Endometrium (tissue), 2 donors: Measurements from ENCODE around the gene PSTPIP1.

Source experiments
- FAIRE-seq: peaks from 2 replicates; lab custom pipeline; 2012; peaks lifted over from hg19 to GRCh38; lab: Jason Lieb, UNC
- donor health status: control.
- donor health status: control.

The PSTPIP1 gene

DNA sequence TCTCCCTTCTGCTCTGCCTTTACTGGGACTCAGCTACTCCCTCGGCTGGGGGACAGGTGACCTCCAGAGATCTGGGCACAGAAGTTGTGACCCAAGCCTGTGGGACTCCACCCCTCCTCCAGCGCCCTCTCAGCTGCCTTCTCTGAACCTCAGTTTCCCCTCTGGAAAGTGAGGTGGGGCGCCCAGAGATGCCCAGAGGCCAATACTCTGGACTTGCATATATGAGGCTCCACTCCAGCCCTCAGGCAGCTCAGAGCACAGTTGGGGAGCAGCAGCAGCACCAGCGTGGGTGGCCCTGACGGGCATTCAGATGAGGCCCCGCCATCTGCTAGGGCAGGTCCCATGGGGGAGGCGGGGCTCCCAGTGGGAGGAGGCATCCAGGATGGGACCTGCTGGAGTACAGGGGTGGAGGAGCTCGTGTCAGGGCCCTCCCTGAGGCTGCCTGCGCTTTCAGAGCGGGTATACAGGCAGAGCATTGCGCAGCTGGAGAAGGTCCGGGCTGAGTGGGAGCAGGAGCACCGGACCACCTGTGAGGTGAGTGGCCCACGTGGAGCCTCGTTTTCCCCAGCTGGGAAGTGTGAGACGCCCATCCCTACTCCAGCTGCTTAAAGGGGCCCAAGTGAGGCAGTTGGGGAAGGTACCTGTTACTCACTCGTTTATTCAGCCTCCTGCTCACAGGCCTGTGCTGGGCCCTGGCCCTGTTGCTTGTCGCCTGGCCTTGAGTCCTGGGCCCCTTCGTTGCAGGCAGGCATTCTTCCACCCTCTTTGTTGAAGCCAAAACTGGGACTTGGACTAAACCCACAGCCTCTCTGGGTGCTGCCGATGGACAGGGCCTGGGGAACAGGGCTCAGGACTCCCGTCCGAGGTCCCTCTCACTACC, 35.4 kb downstream of the PSTPIP1 start:
- FAIRE-seq, result no peak

DNA sequence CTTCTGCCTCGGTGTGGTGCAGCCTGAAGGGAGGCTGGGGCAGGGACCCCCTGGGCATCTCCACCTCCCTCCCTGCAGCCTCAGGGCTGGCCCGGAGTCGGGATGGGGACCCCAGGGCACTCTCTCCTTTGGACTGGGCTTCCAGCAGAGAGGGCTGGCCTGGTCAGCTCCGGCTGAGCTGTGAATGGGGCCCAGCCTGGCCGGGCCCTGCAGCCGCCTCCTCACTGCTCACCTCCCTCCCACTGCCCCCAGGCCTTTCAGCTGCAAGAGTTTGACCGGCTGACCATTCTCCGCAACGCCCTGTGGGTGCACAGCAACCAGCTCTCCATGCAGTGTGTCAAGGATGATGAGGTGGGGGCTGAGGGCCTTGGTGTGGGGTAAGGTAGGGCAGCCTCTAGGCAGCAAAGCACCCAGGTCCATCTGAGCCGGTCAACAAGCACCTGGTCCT, 36.0 kb downstream of the PSTPIP1 start:
- no peak for FAIRE-seq

DNA sequence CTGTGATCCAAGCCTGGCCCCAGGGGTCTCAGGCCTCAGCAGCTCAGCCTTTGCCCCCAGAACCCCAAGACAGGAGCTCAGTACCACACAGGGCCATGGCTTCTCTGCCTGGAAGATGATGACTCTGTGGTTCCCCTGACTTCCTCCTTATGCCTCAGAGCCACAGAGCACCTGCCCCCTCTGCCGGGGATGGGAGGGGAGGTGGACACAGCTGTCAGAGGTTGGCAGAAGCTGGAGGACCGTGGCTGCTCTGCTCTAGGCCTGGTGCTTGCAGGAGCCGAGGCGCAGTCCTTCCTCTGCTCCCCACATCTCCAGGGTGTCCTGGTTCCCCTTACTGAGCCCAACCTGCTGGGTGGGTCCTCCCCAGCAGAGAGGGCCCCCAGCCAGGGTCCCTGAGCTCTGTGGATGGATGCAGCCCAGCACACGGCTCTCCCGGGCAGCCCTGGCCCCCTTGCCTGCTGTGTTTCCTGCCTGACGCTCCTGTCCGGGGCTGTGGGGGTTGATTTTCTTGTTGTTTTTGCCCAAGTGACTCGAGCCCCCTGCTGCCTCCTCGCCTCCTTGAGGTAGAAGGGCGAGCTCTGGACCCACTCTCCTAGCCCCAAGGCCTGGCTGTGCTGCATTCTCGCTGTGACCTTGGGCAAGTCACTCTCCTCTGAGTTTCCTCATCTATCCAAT, 36.6 kb downstream of the PSTPIP1 start:
- FAIRE-seq, result no peak

DNA sequence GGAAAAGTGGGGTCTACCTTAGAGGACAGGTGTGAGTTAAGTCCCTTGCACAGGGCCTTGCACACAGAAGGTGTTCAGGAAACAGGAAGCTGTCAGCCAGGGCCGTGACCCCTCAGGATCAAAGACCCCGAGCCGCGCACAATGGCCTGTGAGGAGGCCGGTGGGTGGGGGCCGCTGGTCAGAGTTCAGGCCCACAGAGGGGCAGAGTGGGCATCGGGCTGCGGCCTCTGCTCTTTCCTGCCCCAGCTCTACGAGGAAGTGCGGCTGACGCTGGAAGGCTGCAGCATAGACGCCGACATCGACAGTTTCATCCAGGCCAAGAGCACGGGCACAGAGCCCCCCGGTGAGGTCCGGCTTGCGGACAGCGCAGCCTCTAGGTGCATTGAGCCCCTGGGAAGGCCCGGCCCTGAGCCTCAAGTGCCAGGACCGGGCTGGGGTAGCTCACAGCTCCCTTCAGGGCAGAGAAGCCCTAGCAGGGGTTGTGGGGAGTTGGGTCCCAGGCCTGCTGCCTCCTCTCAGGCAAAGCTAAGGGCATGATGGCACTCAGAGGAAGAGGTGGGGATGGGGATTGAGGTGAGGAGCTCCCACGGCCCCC, 37.2 kb downstream of the PSTPIP1 start:
- no peak for FAIRE-seq

DNA sequence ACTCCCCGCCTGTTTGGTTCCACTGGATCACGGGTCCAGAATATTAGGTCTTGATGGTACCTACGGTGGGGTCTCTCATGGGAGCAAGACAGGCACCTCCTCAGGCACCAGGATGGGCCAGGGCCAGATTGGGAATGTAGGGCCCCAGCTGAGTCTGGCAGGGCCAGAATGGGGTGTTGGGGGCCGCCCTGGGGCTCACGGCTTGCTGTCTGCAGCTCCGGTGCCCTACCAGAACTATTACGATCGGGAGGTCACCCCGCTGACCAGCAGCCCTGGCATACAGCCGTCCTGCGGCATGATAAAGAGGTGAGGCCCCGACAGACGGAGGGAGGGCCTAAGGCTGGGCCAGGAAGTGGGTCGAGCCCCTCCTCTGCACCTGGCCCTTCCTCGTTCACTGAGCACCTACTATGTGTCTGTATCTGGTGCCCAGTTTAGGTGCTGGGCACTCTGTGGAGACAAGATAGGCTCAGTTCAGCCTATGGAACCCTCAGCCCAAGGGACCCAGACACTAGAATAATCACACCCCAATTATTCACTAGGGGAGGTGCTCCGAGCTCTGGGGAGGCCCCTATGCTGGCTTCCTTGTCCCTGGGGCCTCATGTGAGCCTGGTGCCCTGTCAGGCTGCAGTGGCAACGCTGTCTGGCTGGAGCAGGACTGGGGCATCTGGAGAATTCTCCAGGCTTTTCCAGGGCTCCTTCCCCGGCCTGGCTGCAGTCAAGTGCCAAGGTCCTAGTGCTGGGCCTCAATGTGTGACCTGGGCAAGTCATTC, 37.9 kb downstream of the PSTPIP1 start:
- no peak for FAIRE-seq

DNA sequence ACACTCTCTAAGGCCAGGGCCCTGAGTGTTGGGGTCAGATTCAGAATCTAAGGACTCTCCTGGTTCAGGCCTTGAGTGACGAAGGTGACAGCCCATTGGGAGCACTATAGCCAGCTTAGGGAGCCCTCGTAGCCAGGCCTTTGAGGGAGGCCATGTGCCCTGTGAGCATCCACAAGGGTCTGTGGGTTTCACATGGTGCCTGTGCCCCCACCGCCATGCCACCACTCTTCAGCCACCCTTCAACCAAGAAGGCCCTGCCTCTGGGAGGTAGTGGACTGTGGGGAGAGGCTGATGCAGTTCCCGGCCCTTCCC, 38.4 kb downstream of the PSTPIP1 start:
- FAIRE-seq, result no peak

DNA sequence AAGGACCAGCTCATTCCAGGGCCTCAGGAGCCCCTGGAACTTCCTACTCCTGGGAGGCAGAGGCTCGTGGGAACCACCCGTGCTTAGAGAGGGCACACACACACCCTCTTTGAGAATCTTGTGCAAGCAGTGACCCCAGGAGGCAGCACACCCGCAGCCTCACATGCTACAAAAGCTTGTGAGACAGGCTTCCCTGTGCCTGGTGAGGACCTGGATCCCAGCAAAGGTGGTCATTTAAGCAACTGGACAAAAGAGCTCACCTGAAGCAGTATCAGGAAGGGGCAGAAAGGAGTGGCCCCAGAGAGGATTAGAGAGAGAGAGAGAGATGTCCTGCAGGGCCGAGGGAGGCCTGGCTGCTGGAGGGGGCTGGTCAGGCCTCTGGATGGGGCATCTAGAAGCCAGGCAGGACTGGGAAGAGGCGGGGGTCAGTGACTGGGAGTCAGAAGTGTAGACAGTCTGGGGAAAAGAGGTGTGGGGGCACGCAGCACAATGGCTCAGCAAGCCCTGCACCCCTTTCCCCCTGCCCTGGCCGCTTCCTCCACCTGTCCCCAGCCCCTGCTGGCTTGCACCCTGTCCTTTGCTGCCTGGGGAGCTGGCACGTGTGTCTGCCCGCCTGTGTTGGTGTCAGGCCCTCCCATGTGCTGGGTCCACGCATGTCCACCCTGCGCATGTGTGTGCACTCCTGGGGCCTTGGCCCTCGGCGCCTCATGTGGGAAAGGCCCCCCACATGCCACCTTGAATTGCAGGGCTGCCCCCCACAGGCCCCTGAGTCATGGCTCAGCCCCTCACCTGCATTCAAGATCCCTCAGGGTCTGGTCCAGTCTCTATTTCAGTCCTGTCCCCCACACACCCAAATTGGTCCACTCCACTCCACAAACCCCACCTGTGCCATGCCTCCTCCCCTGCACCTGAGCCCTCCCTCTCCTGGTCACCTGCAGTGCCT, 39.1 kb downstream of the PSTPIP1 start:
- no peak for FAIRE-seq

DNA sequence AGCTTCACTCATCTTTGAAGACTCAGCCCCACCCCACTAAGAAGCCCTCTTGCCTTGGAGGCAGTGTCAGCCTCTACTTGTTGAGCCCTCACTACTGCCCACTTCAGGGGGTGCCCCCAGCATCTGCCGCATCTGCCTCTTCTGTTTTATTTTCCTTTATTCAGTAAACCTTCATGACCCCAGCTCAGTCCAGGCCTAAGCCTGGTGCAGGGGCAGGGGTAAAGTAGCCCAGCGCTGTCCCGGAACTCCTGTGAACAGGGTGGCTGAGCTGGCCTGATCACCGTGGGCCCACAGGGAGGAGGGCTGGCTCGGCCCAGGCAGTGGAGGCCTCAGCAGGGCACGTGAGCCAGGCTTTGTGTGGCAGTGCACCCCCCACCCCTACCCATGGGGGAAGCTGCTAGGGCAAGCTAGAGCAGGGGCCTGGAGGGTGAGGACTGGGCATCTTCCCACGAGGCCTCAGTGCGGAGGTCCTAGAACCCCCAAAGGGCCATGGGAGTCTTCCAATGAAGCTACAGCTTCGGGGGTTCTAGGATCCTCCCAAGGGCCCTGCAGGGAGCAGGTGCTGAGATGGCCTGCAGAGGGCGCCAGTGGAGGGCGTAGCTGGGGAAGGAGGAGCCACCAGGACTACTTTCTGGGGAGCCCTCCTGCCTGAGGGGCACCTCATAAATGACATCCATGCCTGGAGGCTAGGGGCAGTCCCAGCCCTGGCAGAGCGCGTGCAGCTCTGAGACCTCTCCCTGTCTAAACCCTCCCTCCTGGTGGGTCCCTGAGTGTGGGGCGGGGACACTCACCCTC, 40.0 kb downstream of the PSTPIP1 start:
- no peak for FAIRE-seq

DNA sequence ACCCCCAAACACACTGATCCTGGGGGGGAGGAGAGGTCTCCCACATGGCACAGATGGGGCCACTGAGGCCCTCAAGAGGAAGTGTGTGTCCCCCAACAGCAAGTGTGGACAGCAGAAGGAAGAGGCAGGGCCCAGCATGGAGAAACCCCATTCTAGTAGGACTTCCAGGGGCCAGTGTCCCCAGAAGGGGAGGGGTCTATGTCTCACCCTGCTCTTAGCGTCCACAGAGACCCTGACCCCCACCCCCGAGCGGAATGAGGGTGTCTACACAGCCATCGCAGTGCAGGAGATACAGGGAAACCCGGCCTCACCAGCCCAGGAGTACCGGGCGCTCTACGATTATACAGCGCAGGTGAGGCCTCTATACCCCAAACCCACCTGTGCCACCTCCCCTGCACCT, 40.7 kb downstream of the PSTPIP1 start:
- FAIRE-seq, result no peak

DNA sequence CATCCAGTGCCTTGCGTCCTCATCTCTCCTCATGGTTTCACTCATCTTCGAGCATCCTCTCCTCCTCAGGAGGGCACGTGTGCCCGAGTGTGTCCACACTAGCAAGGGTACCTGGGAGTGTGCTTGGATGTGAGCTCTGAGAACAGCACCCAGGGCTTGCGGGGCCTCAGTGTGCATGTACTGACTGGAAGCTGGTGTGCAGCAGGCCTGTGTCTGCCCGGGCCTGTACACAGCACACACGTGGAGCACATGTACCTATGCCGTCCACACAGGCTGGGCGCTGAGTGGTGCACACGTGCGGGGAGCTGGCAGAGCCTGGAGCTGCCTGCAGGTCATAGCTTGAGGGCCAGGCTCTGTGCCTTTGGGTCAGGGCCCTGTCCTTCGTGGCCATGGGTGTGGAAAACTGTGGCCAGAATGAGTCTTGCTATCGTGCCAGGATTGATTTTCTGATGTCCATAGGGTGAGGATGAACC, 41.1 kb downstream of the PSTPIP1 start:
- FAIRE-seq, result no peak

DNA sequence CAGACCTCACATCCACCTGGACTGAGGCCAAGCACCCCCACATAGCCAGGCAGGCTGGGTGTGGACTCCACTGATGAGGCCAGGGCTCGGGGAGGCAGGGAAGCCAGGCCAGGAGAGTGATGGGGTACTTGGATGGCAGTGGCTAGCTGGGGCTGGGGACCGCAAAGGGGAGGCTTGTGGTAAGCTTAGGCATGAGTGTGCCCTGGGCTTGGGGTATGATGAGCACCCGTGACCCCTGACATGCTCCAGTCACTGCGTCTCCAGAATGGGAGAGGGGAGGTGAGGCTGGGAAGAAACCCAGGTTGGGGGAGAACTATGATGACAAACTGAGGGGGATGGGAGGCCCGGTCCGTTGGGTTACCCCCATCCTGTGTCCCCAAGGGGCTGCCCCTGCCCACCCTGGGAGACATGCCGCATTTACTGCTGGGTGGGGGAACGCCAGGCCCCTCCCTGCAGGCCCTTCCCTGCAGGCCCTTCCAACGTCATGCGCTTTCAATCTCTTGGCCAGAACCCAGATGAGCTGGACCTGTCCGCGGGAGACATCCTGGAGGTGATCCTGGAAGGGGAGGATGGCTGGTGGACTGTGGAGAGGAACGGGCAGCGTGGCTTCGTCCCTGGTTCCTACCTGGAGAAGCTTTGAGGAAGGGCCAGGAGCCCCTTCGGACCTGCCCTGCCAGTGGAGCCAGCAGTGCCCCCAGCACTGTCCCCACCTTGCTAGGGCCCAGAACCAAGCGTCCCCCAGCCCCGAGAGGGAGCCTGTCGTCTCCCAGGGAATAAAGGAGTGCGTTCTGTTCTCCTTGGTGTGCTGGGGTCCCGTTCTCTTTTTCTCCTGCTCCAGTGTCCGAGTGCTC, 41.8 kb downstream of the PSTPIP1 start:
- no peak for FAIRE-seq

DNA sequence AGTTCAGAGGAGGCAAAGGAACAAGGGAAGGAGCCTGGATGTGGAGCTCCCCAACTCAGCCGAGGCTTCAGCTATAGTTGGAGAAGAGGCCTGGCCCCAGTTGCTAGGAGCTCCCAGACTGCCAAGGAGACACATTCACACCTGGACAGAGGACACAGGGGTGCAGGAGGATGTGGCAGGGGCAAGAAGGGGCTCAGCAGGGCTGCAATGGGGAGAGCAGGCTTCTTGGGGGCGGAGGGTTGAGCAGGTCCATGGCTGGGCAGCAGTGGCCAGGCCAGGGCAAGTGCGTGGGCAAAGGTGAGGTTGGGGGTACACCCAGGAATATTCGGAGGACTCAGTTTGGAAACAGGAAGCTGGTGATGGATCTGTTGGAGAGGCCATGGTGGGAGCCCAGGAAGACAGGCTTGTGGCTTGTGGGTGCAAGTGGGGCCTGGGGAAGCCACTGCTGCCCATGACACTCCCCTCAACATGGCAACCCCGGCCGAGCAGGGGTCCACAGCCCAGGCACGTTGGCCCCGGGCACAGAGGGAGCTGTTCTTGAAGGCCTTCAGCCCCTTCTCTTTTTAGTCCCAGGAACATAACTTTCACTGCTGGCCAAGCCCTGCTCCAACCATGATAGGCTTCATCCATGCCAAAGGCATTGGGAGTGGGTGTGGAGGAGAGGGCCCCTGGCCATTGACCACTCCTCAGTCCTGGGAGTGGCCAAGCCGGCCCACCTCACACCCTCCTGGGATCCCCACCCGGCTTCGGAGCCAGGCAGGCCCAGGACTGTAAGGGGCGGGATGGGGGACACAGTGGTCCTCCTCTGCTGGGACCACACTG, 42.7 kb downstream of the PSTPIP1 start:
- no peak for FAIRE-seq

DNA sequence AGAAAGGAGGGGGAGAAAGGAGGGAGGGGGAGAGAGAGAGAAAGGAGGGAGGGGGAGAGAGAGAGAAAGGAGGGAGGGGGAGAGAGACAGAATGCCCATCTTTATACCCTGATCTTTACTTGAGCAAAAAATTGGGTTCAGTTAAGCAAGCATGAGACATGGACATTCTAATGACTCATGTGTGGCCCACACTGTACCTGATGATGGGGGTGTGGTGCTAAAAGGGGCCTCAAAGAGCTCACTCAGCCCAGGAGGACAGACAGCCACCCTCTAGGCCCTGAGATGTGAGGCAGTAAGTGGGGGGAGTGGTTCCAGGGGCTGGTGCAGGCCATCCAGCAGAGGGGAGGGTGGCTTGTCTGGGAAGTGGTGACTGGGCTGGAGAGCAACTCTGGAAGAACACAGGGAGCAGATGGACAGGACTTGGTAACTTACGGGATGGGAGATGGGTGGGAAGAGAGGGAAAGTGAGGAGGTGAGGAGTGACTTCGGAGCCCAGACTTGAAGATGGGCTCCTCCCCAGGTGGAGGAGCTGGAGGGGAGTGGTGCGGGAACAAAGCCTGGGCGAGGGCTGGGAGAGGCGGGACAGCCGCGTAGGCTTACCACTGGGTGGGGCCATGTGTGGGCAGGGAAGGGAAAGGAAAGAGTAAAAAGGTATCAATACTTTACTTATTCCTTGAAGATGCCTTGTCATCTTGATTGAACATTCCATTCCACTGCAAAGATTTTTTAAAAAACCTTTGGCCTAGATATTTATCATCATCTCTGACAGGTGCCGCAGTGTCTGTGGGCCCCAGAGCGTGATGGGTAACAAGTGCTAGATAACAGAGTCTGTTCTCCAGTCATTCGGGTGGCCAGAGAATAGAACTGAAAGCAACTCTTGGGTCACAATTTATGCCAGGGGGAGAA, 43.6 kb downstream of the PSTPIP1 start:
- no peak for FAIRE-seq

DNA sequence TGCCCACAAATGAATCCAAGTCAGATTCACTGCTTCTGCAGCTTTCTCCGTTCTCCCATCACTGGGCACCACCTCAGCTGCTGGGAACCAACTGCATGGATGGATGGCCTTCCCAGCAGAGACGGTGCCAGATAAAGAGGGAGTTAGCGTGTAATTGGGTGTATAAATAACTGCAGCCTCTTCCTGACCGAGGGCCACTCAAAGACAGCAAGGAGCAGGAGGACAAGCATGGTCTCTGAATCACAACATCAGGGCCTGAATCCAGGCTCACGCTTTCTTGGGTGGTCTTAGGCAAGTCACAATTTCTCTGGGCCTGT, 44.2 kb downstream of the PSTPIP1 start:
- no peak for FAIRE-seq

DNA sequence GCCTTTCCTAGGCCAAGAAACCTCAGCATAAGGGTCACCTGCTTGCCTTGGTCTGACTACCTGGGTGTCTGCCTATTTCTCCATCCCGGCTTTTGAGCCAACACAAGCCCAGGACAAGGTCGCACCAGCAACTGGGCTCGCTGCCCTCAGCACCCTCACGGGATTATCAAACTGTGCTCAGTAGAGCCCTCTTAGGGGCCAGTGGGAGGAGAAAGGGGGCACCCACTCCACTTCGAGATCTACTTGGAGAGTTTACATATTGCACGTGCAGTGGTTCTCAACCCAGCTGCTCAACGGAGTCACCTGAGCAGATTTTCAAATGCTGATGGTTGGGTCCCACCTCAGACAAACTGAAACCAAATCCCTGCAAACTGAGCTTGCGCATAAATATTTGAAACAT, 44.9 kb downstream of the PSTPIP1 start:
- no peak for FAIRE-seq

DNA sequence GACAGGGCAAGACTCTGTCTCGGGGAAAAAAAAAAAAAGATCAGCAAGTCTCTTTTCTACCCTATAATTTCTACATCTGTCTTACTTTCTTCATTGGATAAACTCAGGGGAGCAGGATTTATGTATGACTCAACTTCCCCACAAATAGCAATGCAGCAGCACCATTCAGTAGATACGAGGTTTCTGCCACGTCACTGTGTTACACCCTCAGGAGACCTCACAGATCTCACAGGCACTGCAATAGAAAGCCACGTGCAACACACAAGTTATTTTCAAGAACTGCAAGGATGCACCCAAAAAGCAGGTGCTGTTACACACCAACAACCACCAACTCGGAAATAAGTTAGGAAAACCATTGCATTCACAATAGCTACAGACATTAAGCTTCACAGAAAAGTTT, 45.7 kb downstream of the PSTPIP1 start:
- FAIRE-seq, result no peak

DNA sequence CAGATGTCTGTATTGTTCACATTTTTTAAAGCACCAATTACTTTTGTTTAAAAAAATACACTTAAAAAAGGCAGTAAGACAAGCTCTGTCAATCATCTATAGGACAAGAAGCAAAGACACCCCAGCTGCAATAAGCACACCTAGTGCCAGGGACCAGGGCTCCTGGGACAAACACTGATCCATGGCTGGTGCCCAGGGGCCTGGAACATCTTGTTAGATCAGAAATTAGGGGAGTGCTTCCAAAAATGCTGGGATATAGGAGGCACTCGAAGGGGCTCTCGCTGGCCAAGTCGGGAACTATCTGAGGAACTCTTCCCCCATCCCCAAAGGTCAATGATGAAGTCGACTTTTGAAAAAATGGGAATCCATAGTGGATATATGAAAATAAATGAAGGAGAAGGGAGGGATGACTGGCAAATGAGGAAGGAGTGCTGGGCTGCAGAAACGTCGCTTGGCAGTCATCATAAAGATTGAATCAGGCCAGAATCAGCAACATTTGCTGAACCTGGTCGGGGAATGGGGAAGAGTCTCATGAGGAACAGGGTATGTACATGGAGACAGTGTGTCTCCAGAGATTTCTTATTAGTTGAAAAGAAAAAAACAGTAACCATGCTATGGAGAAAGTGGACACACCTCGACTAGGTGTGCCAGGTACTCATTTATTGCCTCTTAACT, 47.5 kb downstream of the PSTPIP1 start:
- FAIRE-seq, result no peak
